Measurements from ENCODE around the gene GPHN. TPM values are rescaled to one million over a fixed set of nuclear protein-coding genes. Genes with fewer than 3 reads are reported as not detected.

The GPHN gene
- total and polyA plus RNA-seq, 2 of the 4 experiments (the other 2 are of a cell fraction) = 8.0 to 8.1 TPM

GRCh38 chr14:66563731-66564130, 55.8 kb downstream of the GPHN start:
- dilution Hi-C loops (cut with HindIII; ENCODE audit: low sequenced_read_pairs, unreplicated experiment) = no loop called here
- H3K79me1 ChIP-seq (ENCODE audit: low read depth in 1 of 2, low read length in 2 of 2) = no peaks in the 10 kb centered on the region; a peak in 1 of 4 replicates
- in situ Hi-C loops (cut with MboI; ENCODE audit: low sequenced_read_pairs) = no loop called here
- H2AK9ac ChIP-seq (replicated peaks; ENCODE audit: low read depth, low read length, poor library complexity) = no peak overlapping the region
- no peak overlapping the region for H3K4ac ChIP-seq (ENCODE audit: low read depth, low read length)
- no peak overlapping the region for H3K4me2 ChIP-seq (ENCODE audit: low read depth, low read length)
- TF ChIP-seq RCOR1 (IDR thresholded peaks at IDR 0.05; ENCODE audit: insufficient replicate concordance, low read length) (no peak), POLR2A (IDR thresholded peaks at IDR 0.05; ENCODE audit: low read depth, low read length) (no peak), BHLHE40 (IDR thresholded peaks at IDR 0.05; ENCODE audit: low read depth, low read length) (no peak), CHD1 (IDR thresholded peaks at IDR 0.05; ENCODE audit: low read depth, low read length) (no peak), SMC3 (IDR thresholded peaks at IDR 0.05; ENCODE audit: low read depth, low read length) (no peak), MAFK (IDR thresholded peaks at IDR 0.05; ENCODE audit: low read depth, low read length) (no peak), CEBPB (IDR thresholded peaks at IDR 0.05; ENCODE audit: low read depth, low read length) (no peak), CTCF (conservative IDR thresholded peaks at IDR 0.05; ENCODE audit: low read depth, low read length) (no peak), ELK1 (IDR thresholded peaks at IDR 0.05; ENCODE audit: borderline replicate concordance, low read depth, low read length) (no peak), USF2 (IDR thresholded peaks at IDR 0.05; ENCODE audit: low read depth, low read length) (no peak), NFE2L2 (IDR thresholded peaks at IDR 0.05; ENCODE audit: low read depth, low read length) (no peak), RFX5 (IDR thresholded peaks at IDR 0.05; ENCODE audit: low read depth, low read length) (no peak), MAZ (IDR thresholded peaks at IDR 0.05; ENCODE audit: borderline replicate concordance, low read depth, low read length) (no peak), FOS (IDR thresholded peaks at IDR 0.05; ENCODE audit: low read depth, low read length) (no peak)
- no peaks in the 10 kb centered on the region for H3K9me3 ChIP-seq (ENCODE audit: control insufficient read depth, insufficient read depth, low read length)
- ATAC-seq (ENCODE audit: low read depth) = no peak
- DNase-seq = no peak
- ChIA-PET CTCF (no interaction called here), POLR2A (ENCODE audit: unreplicated experiment) (no interaction called here)
- H4K20me1 ChIP-seq (ENCODE audit: insufficient read depth, low read length) = no peaks in the 10 kb centered on the region
- H2BK15ac ChIP-seq (ENCODE audit: low read depth, low read length) = no peak overlapping the region
- H3K27ac ChIP-seq (ENCODE audit: insufficient read depth, low read length) = no peak overlapping the region
- H4K5ac ChIP-seq (ENCODE audit: low read depth, low read length) = no peak overlapping the region
- intact Hi-C loops (cut with micrococcal nuclease) = no loop called here
- BruUV-seq (replicated peaks) = no TSS peak
- H3K36me3 ChIP-seq (ENCODE audit: control insufficient read depth, insufficient read depth, low read length) = no peaks in the 10 kb centered on the region
- H3K14ac ChIP-seq (replicated peaks; ENCODE audit: low read depth, low read length) = no peak overlapping the region
- no peak overlapping the region for H4K91ac ChIP-seq (ENCODE audit: insufficient read depth, low read depth, low read length)
- H3K9ac ChIP-seq (ENCODE audit: low read depth, low read length) = no peak overlapping the region
- H2BK20ac ChIP-seq (ENCODE audit: low read depth, low read length) = no peak overlapping the region
- no peak overlapping the region for H2BK5ac ChIP-seq (ENCODE audit: low read depth, low read length, poor library complexity, severe bottlenecking)
- no peaks in the 10 kb centered on the region for H3K27me3 ChIP-seq (ENCODE audit: control insufficient read depth, insufficient read depth, low read length)
- no peak overlapping the region for H3K4me3 ChIP-seq (ENCODE audit: insufficient read depth, low read depth, low read length)
- H3K56ac ChIP-seq (ENCODE audit: extremely low read depth, insufficient read depth, low read length) = no peak overlapping the region
- no peak overlapping the region for H2BK120ac ChIP-seq (ENCODE audit: low read depth, low read length)
- no peaks in the 10 kb centered on the region for H3K9me1 ChIP-seq (ENCODE audit: insufficient read depth, low read length)
- no peak overlapping the region for H2AFZ ChIP-seq (replicated peaks; ENCODE audit: low read length, poor library complexity)
- WGBS, 2 experiments (ENCODE audit: extremely low coverage in 2 of 2, insufficient read length in 1 of 2) = no CpG with 5 or more reads among the region's 2 CpGs
- H2AK5ac ChIP-seq (ENCODE audit: low read depth, low read length) = no peak overlapping the region
- no peaks in the 10 kb centered on the region for H3K4me1 ChIP-seq (ENCODE audit: control insufficient read depth, insufficient read depth, low read length)
- H3K23ac ChIP-seq (ENCODE audit: low read depth, low read length) = no peak overlapping the region
- H3K18ac ChIP-seq (ENCODE audit: low read depth, low read length) = no peak overlapping the region
- no peak overlapping the region for H4K8ac ChIP-seq (ENCODE audit: low read depth in 2 of 2, low read length in 2 of 2)
